PC-9 (cell line): ENCODE data around the gene GFAP. TPM values are rescaled to one million over a fixed set of nuclear protein-coding genes. Genes with fewer than 3 reads are reported as not detected.

Experiments
- BruUV-seq: library from RNA; stranded (reverse); fragments of 400-500 nt; replicated peaks from 2 replicates; lab custom pipeline; 2021; lab: Mats Ljungman, UMichigan
- CTCF ChIA-PET: fragments of 300-600 bp; sonication (Branson Sonifier 250); formaldehyde crosslinking; loops from one replicate; lab custom pipeline; 2022; ENCODE audit warnings: antibody characterized with exemption; lab: Charles Lee
- POLR2A ChIA-PET: fragments of 300-600 bp; sonication (Branson Sonifier 250); formaldehyde crosslinking; loops from one replicate; lab custom pipeline; 2022; ENCODE audit warnings: antibody characterized with exemption; ENCODE audit not compliant: unreplicated experiment; lab: Charles Lee
- DNase-seq, 2 experiments: peaks; one replicate each; pipeline versions ENCODE4 v3.0.0 to v3.0.0-alpha.2; 2015 to 2022; ENCODE audit warnings: mixed read lengths in 1 of 2
- H2AFZ ChIP-seq: fragments of 200-600 bp; sonication (generic); 2 replicates; pipeline ENCODE4 v1.8.1; 2017; ENCODE audit warnings: antibody characterized with exemption
- H3F3A ChIP-seq: fragments of 200-600 bp; sonication (generic); 2 replicates; pipeline ENCODE4 v1.8.1; 2017; ENCODE audit warnings: antibody characterized with exemption, mild to moderate bottlenecking, low read depth; ENCODE audit not compliant: insufficient read depth
- H3K27ac ChIP-seq: fragments of 200-600 bp; sonication (generic); 2 replicates; pipeline ENCODE4 v1.6.1; 2016; ENCODE audit warnings: mixed run types
- H3K27me3 ChIP-seq: fragments of 200-600 bp; sonication (generic); 2 replicates; pipeline ENCODE4 v1.6.1; 2016; ENCODE audit warnings: low read depth, mixed run types; ENCODE audit not compliant: insufficient read depth
- H3K36me3 ChIP-seq: fragments of 200-600 bp; sonication (generic); 2 replicates; pipeline ENCODE4 v1.6.1; 2016; ENCODE audit warnings: low read depth, mixed run types
- H3K4me1 ChIP-seq: fragments of 200-600 bp; sonication (generic); replicated peaks from 2 replicates; pipeline ENCODE4 v1.6.1; 2016; ENCODE audit warnings: mixed run types; ENCODE audit not compliant: insufficient read depth
- H3K4me2 ChIP-seq: fragments of 200-600 bp; sonication (generic); 2 replicates; pipeline ENCODE4 v1.6.1; 2017; ENCODE audit warnings: mixed run types
- H3K4me3 ChIP-seq: fragments of 200-600 bp; sonication (generic); 2 replicates; pipeline ENCODE4 v1.6.1; 2016; ENCODE audit warnings: mixed run types
- H3K79me2 ChIP-seq: fragments of 200-600 bp; sonication (generic); 2 replicates; pipeline ENCODE4 v1.6.1; 2017; ENCODE audit warnings: low read depth, mixed run types
- H3K9me2 ChIP-seq: fragments of 200-600 bp; sonication (generic); 2 replicates; pipeline ENCODE4 v1.8.1; 2017; ENCODE audit warnings: mild to moderate bottlenecking; ENCODE audit not compliant: insufficient read depth
- H3K9me3 ChIP-seq: fragments of 200-600 bp; sonication (generic); 2 replicates; pipeline ENCODE4 v1.8.1; 2016; ENCODE audit warnings: low read depth; ENCODE audit not compliant: insufficient read depth
- H4K20me1 ChIP-seq: fragments of 200-600 bp; sonication (generic); 2 replicates; pipeline ENCODE4 v1.8.1; 2017; ENCODE audit not compliant: insufficient read depth
- EZH2 ChIP-seq: fragments of 200-600 bp; sonication (generic); IDR thresholded peaks from 2 replicates; pipeline ENCODE4 v1.8.0; 2017; ENCODE audit warnings: antibody characterized with exemption, low read depth
- intact Hi-C: fragments of 100-400 bp; cut with micrococcal nuclease; formaldehyde crosslinking; loops from one replicate; pipeline ENCODE4 v1.10.0; 2022; ENCODE audit not compliant: unreplicated experiment
- total RNA-seq: library from RNA; stranded (reverse); gene quantifications from 2 replicates; pipeline ENCODE4 v1.2.3, GENCODE V29; 2021
- TF ChIP-seq, protein P1 (sequence below): fragments of 200-600 bp; sonication (generic); conservative IDR thresholded peaks from 2 replicates; pipeline ENCODE4 v1.6.1; 2017; ENCODE audit warnings: mixed run types, antibody characterized with exemption, mild to moderate bottlenecking, moderate library complexity

The GFAP gene
- total RNA-seq, 1 experiment from 2014 or later, result not detected

DNA sequence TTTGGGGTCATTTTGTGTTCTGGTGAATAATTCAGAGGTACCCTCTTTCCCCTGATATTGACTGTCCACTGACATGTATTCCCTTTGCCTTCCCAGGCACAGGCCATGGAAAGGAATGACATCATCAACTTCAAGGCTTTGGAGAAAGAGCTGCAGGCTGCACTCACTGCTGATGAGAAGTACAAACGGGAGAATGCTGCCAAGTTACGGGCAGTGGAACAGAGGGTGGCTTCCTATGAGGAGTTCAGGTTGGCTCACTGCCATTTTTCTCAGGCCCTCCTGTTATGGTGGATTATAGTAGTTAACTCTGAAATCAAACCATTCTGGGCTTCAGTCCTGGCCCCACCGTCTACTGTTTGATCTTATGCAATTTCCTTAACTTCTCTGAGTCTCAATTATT, 14.4 kb downstream of the GFAP start:
- TF ChIP-seq, protein P1, sequence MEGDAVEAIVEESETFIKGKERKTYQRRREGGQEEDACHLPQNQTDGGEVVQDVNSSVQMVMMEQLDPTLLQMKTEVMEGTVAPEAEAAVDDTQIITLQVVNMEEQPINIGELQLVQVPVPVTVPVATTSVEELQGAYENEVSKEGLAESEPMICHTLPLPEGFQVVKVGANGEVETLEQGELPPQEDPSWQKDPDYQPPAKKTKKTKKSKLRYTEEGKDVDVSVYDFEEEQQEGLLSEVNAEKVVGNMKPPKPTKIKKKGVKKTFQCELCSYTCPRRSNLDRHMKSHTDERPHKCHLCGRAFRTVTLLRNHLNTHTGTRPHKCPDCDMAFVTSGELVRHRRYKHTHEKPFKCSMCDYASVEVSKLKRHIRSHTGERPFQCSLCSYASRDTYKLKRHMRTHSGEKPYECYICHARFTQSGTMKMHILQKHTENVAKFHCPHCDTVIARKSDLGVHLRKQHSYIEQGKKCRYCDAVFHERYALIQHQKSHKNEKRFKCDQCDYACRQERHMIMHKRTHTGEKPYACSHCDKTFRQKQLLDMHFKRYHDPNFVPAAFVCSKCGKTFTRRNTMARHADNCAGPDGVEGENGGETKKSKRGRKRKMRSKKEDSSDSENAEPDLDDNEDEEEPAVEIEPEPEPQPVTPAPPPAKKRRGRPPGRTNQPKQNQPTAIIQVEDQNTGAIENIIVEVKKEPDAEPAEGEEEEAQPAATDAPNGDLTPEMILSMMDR, result no peak
- no peak for TF ChIP-seq EZH2
- H3K27ac ChIP-seq, result peak overlapping the region; percentile 66
- POLR2A ChIA-PET, result interaction anchor here (0.7 kb wide), 1 partner anchor 196 kb away, joined by 5 read pairs; no protein-coding TSS in a partner anchor
- no TSS peak for BruUV-seq
- no peaks in the 10 kb centered on the region for H3K9me2 ChIP-seq
- H3K4me2 ChIP-seq, result peak overlapping the region; percentile 88
- intact Hi-C loops, result no loop called here
- H4K20me1 ChIP-seq, result 0 out of 2 replicates have a peak, but pooled peaks cover 10% of the 10 kb centered on the region
- H3K27me3 ChIP-seq, result no peaks in the 10 kb centered on the region
- CTCF ChIA-PET, result no interaction called here
- peaks cover 33% of the 10 kb centered on the region for H3K79me2 ChIP-seq
- DNase-seq, result peak in 1 of 2 experiments; percentile 35
- H3K9me3 ChIP-seq, result no peaks in the 10 kb centered on the region
- no peak overlapping the region for H2AFZ ChIP-seq
- peaks cover 49% of the 10 kb centered on the region for H3K4me1 ChIP-seq
- H3K4me3 ChIP-seq, result peak overlapping the region; percentile 17; the same call in 1 of the 2 replicates
- peaks cover under 1% of the 10 kb centered on the region; the same call in 1 of the 2 replicates for H3K36me3 ChIP-seq
- peaks cover 43% of the 10 kb centered on the region for H3F3A ChIP-seq

DNA sequence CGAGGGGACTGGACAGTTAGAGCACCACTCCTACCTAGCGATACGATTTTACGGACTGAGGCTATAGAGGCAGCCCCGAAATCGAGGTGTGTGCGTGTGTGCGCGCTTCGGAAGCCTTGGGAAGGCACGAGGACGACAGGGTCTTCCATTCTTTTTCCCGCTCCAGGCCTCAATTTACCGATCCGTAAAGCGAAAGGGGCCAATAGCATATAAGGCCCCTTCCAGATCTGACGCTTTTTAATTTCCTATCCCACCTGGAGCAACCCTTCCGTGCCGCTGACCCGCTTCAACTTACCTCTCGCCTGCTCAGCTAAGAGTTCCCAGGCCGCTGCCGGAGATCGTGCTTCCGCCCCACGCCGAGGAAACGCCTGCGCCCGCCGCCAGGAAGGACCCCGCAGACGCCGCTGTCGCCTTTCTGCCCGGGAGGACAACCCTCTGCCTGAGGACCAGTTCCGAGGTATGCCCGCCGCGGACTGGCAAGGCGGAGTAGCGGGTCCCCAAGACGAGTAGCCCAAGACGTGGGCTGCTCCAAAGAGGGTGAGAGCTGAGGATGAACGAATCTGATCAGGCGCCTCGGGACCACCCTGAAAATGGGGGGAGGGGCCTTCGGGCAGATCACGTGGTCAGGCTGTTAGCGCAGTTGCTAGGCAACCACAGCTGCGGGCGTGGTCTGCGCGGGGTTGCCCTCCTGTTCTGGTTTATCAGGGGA, 16.1 kb downstream of the GFAP start, which contains the start of gene EFTUD2:
Gene EFTUD2 (minus strand): TSS at position 372 of the 709 bp plus-strand sequence. CDS start 4,924 bp downstream, outside the sequence.
- TF ChIP-seq, protein P1, result no peak
- intact Hi-C loops, result loop anchor here (2.0 to 5.0 kb wide), 2 partner anchors 120 to 233 kb away; partner anchors contain the start of gene PLCD3
- H3K4me3 ChIP-seq, result peak within 1 kb of the TSS; percentile 83
- H3K4me2 ChIP-seq, result peak within 1 kb of the TSS; percentile 88
- no TSS peak for BruUV-seq
- ChIA-PET POLR2A (interaction anchor here (0.6 kb wide), 2 partner anchors 115 to 203 kb away, joined by 3 to 13 read pairs; no protein-coding TSS in a partner anchor), CTCF (interaction anchor here (1.0 to 1.1 kb wide), 2 partner anchors 120 to 236 kb away, joined by 3 read pairs; partner anchors contain the start of gene ACBD4)
- H3K27me3 ChIP-seq, result no peaks in the 10 kb centered on the region
- peaks cover 38% of the 10 kb centered on the region for H3K4me1 ChIP-seq
- 0 out of 2 replicates have a peak, but pooled peaks cover 13% of the 10 kb centered on the region for H4K20me1 ChIP-seq
- peaks cover 50% of the 10 kb centered on the region for H3K79me2 ChIP-seq
- H2AFZ ChIP-seq, result peak within 1 kb of the TSS; percentile 91
- H3K9me2 ChIP-seq, result no peaks in the 10 kb centered on the region
- peak within 1 kb of the TSS; percentile 91 for H3K27ac ChIP-seq
- DNase-seq, result peak; percentile 71 to 89
- H3K36me3 ChIP-seq, result peaks cover 3% of the 10 kb centered on the region; the same call in 1 of the 2 replicates
- peaks cover 38% of the 10 kb centered on the region for H3F3A ChIP-seq
- H3K9me3 ChIP-seq, result no peaks in the 10 kb centered on the region

DNA sequence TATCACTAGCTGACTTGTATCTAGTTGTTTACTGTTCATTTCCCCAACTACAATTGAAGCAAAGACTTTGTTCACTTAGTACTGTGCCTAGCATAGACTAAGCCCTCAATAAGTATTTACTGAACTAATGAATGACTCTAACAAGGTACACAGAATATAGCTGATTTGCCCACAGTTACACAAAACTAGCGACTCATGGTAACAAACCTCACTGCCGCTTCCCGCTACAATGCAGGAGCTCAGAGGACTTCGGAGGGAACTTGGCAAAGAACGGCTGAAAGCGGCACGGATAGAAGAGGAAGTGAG, 16.6 kb downstream of the GFAP start:
- peaks cover 38% of the 10 kb centered on the region for H3K4me1 ChIP-seq
- peak overlapping the region; percentile 83 for H3K4me3 ChIP-seq
- H3K27me3 ChIP-seq, result no peaks in the 10 kb centered on the region
- peak in 1 of 2 experiments; percentile 56 for DNase-seq
- no peaks in the 10 kb centered on the region for H3K9me3 ChIP-seq
- CTCF ChIA-PET, result interaction anchor here (1.0 to 1.1 kb wide), 2 partner anchors 119 to 237 kb away, joined by 3 read pairs; partner anchors contain the start of gene ACBD4
- peak overlapping the region; percentile 91 for H3K27ac ChIP-seq
- peak overlapping the region; percentile 91 for H2AFZ ChIP-seq
- peaks cover 3% of the 10 kb centered on the region; the same call in 1 of the 2 replicates for H3K36me3 ChIP-seq
- no peaks in the 10 kb centered on the region for H3K9me2 ChIP-seq
- no peak for TF ChIP-seq EZH2
- TF ChIP-seq, protein P1, result no peak
- intact Hi-C loops, result loop anchor here (2.0 to 5.0 kb wide), 2 partner anchors 120 to 234 kb away; partner anchors contain the start of gene PLCD3
- 0 out of 2 replicates have a peak, but pooled peaks cover 13% of the 10 kb centered on the region for H4K20me1 ChIP-seq
- peaks cover 38% of the 10 kb centered on the region for H3F3A ChIP-seq
- BruUV-seq, result TSS peak; percentile 74
- peaks cover 54% of the 10 kb centered on the region for H3K79me2 ChIP-seq
- peak overlapping the region; percentile 88 for H3K4me2 ChIP-seq
- POLR2A ChIA-PET, result interaction anchor here (0.6 kb wide), 3 partner anchors 9 to 231 kb away, joined by 3 to 13 read pairs (median 4); no protein-coding TSS in a partner anchor
